ENCODE data around the gene ELAVL1. TPM values are rescaled to one million over a fixed set of nuclear protein-coding genes. Genes with fewer than 3 reads are reported as not detected.

The ELAVL1 gene
- total and polyA plus RNA-seq, 7 donors, result 22.3 to 57.9 (median 44.5) TPM

DNA sequence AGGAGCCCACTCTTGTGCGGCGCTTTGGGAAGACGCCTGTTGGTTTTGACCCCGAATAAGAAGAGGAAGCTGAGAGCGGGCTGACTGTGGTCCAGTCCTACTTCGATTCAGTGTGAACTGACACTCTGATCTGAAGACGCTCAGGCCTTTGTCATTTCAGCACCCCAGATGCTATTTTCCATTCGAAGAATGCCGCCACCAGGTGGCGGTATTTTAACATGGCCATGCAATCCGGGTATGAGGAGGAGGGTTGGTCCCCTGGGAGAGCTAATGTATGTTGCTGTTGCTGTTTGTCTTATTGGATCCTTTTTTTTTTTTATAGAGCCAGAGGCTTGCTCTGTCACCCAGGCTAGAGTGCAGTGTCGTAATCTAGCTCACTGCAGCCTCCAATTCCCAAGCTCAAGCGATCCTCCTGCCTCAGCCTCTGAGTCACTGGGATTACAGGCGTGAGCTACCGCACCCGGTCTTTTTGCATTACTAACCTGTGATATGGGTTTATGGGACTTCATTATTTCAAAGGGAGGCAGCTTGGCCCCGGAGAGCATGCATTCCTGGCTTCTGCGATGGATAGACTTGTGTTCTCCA, 61.2 kb downstream of the ELAVL1 start:
- peak overlapping the region; percentile 99 for H3K27ac ChIP-seq

DNA sequence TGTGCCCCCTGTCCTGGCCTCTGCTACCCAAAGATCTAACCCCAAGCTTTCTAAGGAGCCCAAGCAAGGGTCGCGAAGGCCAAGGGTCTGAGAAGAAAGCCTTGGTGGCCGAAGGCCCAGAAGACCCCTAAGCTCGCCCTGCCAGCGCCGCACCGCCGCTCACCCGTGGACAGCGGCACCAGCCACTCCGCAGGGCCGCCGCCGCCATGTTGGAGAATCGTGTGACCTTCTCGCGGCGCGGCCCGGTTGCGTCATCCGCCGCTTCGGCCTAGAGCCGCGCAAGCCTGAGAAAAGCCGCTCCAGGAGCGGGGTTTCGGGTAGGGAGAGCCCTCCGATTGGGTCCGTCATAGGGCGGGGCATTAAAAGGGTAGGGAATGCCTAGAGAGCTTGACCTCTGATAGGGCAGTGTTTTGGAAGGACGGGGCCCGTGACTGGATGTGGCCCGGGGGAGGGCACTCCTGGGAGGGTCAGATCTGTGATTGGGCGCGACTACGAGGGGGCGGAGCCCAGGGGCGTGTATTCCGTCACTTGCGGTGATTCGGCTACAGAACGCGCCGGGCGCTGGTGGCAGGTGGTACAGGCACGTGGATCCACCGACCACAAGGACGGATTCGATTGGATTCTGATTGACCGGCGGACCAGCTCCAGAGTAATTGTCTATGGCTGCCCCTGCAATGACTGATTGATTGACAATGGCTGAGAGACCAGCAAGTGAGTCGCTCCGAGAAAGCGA, 61.8 kb downstream of the ELAVL1 start, which contains the start of gene TIMM44:
TSS of gene TIMM44 (minus strand) at position 223 of the 733 bp plus-strand sequence. CDS start at position 208, 15 bp downstream.
- H3K4me1 ChIP-seq, result peaks cover 17% of the 10 kb centered on the region
- no peaks in the 10 kb centered on the region for H3K9me3 ChIP-seq
- TF ChIP-seq, protein P1, sequence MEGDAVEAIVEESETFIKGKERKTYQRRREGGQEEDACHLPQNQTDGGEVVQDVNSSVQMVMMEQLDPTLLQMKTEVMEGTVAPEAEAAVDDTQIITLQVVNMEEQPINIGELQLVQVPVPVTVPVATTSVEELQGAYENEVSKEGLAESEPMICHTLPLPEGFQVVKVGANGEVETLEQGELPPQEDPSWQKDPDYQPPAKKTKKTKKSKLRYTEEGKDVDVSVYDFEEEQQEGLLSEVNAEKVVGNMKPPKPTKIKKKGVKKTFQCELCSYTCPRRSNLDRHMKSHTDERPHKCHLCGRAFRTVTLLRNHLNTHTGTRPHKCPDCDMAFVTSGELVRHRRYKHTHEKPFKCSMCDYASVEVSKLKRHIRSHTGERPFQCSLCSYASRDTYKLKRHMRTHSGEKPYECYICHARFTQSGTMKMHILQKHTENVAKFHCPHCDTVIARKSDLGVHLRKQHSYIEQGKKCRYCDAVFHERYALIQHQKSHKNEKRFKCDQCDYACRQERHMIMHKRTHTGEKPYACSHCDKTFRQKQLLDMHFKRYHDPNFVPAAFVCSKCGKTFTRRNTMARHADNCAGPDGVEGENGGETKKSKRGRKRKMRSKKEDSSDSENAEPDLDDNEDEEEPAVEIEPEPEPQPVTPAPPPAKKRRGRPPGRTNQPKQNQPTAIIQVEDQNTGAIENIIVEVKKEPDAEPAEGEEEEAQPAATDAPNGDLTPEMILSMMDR (IDR thresholded peaks at IDR 0.05), result no peak
- H3K4me3 ChIP-seq, result peak within 1 kb of the TSS; percentile 99
- peak; percentile 99 to 100 for DNase-seq
- intact Hi-C loops (cut with DNase I), result loop anchor here (1.0 to 2.0 kb wide), 2 partner anchors 60 to 309 kb away; no protein-coding TSS in a partner anchor
- peak; percentile 97 to 98 (median 98) for ATAC-seq
- H3K27me3 ChIP-seq (ENCODE audit: insufficient read depth in 3 of 3, low read length in 2 of 3), result no peaks in the 10 kb centered on the region
- H3K27ac ChIP-seq, result peak within 1 kb of the TSS; percentile 99
- WGBS, 3 donors, result 0% methylated on average over 48 to 56 of the region's 56 CpGs
- peaks cover 0 to 43% of the 10 kb centered on the region in 2 donors for H3K36me3 ChIP-seq (ENCODE audit: insufficient read depth in 1 of 2, low read depth in 1 of 2)

More for the DNA sequence above, 61.2 kb downstream of the ELAVL1 start:
- WGBS, 3 donors, result 24 to 27% (median 26%) methylated on average over 18 of the region's 18 CpGs
- Histone ChIP-seq H3K27me3 (ENCODE audit: insufficient read depth in 3 of 3, low read length in 2 of 3) (no peaks in the 10 kb centered on the region), H3K36me3 (ENCODE audit: insufficient read depth in 1 of 2, low read depth in 1 of 2) (peaks cover 0 to 36% of the 10 kb centered on the region in 2 donors), H3K4me1 (peaks cover 17% of the 10 kb centered on the region), H3K4me3 (peak overlapping the region; percentile 99), H3K9me3 (no peaks in the 10 kb centered on the region)
- TF ChIP-seq, protein P1 (IDR thresholded peaks at IDR 0.05), result peak; percentile 91
- ATAC-seq, result peak; percentile 62 to 75 (median 66)
- DNase-seq, result peak; percentile 88 to 91
- intact Hi-C loops (cut with DNase I), result loop anchor here (1.0 to 2.0 kb wide), 2 partner anchors 59 to 309 kb away; no protein-coding TSS in a partner anchor

DNA sequence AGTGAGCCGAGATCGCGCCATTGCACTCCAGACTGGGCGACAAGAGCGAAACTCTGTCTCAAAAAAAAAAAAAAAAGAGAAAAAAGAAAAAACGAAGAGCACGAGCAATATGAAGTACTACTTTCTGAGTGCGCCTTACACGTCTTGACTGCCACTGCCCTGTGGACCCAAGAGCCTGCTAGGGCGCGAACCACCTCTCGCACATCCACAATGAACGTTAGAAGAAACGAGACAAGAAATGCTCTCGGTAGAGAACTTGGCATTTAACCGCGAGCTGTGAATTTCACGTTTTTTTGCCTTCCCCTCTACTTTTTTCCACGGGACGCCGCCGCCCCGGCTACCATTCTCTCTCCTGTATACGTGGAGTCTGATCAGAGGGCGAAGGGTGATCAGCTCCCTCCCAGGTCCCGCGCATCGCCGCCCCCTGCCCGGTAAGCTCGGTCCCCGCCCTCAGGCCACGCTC, 62.4 kb downstream of the ELAVL1 start:
- TF ChIP-seq, protein P1 (IDR thresholded peaks at IDR 0.05), result no peak
- no peaks in the 10 kb centered on the region for H3K27me3 ChIP-seq (ENCODE audit: insufficient read depth in 3 of 3, low read length in 2 of 3)
- DNase-seq, result no peak
- intact Hi-C loops (cut with DNase I), result no loop called here
- no peak for ATAC-seq
- WGBS, 3 donors, result 3 to 5% (median 3%) methylated on average over 33 of the region's 33 CpGs
- H3K27ac ChIP-seq, result peak overlapping the region; percentile 99
- peaks cover 0 to 48% of the 10 kb centered on the region in 2 donors for H3K36me3 ChIP-seq (ENCODE audit: insufficient read depth in 1 of 2, low read depth in 1 of 2)
- H3K9me3 ChIP-seq, result no peaks in the 10 kb centered on the region
- peaks cover 17% of the 10 kb centered on the region for H3K4me1 ChIP-seq
- H3K4me3 ChIP-seq, result peak overlapping the region; percentile 99

DNA sequence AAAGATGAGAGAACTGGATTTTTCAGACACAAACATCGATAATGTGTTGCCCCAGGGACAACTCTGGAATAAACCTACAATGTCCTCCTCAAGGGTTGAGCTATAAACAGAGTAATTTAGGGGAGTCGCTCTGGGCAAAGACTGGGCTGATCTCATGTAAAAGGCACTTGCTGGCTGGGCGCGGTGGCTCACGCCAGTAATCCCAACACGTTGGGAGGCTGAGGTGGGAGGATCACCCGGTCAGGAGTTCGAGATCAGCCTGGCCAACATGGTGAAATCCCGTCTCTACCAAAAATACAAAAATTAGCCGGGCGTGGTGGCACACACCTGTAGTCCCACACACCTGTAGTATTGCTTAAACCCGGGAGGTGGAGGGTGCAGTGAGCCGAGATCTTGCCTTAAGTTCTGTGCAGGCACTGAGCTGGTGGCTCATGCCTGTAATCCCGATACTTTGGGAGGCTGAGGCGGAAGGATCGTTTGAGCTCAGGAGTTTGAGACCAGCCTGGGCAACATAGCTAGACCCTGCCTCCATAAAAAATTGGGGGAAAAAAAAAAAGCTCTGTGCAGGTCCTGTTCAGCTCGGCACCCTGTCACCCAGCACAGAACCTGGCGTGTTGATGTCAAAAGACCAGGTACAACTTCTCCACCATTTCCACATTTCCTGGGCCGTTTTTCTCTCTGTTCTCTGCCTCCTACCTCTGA, 63.4 kb downstream of the ELAVL1 start:
- peaks cover 17% of the 10 kb centered on the region for H3K4me1 ChIP-seq
- H3K27me3 ChIP-seq (ENCODE audit: insufficient read depth in 3 of 3, low read length in 2 of 3), result no peaks in the 10 kb centered on the region
- intact Hi-C loops (cut with DNase I), result no loop called here
- 82 to 84% (median 83%) methylated on average over 19 of the region's 19 CpGs for WGBS, 3 donors
- TF ChIP-seq, protein P1 (IDR thresholded peaks at IDR 0.05), result no peak
- H3K36me3 ChIP-seq (ENCODE audit: insufficient read depth in 1 of 2, low read depth in 1 of 2), result peaks cover 0 to 55% of the 10 kb centered on the region in 2 donors
- DNase-seq (no peak), ATAC-seq (no peak)
- H3K9me3 ChIP-seq, result no peaks in the 10 kb centered on the region
- no peak overlapping the region for H3K27ac ChIP-seq
- H3K4me3 ChIP-seq, result peak overlapping the region; percentile 99
